Vagina (tissue), 2 donors: Measurements from ENCODE around the gene HOOK2. TPM values are rescaled to one million over a fixed set of nuclear protein-coding genes. Genes with fewer than 3 reads are reported as not detected.
"Not testable (repeated sequence)": the region's sequence is repeated elsewhere in the genome, so short reads cannot be mapped to it uniquely, and the experiment has no call there.

Source experiments
- DNase-seq, 2 donors: peaks; one replicate each; pipeline ENCODE4 v3.0.0-alpha.2; 2017; ENCODE audit errors: extremely low spot score in 2 of 2
- H3K27ac ChIP-seq: fragments of 200-600 bp; sonication (generic); one replicate; pipeline ENCODE4 v1.5.1; 2019
- H3K27me3 ChIP-seq: fragments of 200-600 bp; sonication (generic); one replicate; pipeline ENCODE4 v1.5.1; 2019
- H3K36me3 ChIP-seq, 2 donors: fragments of 200-600 bp; sonication (generic); one replicate each; pipeline ENCODE4 v1.5.1; 2017 to 2019
- H3K4me1 ChIP-seq: fragments of 200-600 bp; sonication (generic); one replicate; pipeline ENCODE4 v1.5.1; 2019
- H3K4me3 ChIP-seq, 2 donors: fragments of 200-600 bp; sonication (generic); 1 replicate in 1 of 2; 2 replicates in 1 of 2; pipeline ENCODE4 v1.5.1; 2016 to 2019
- H3K9me3 ChIP-seq: fragments of 200-600 bp; sonication (generic); one replicate; pipeline ENCODE4 v1.5.1; 2019
- CTCF ChIP-seq, 3 experiments: fragments of 450-650 bp in 2 of 3; fragments of 200-600 bp in 1 of 3; sonication (generic) in 1 of 3; IDR thresholded peaks; one replicate each; pipeline ENCODE4 v1.5.1; 2017 to 2019; ENCODE audit warnings: antibody characterized with exemption in 3 of 3, mild to moderate bottlenecking in 2 of 3, moderate library complexity in 2 of 3
- POLR2A ChIP-seq, 2 donors: fragments of 450-650 bp; IDR thresholded peaks; one replicate each; pipeline ENCODE4 v1.6.1; 2017; ENCODE audit warnings: antibody characterized with exemption in 2 of 2, mild to moderate bottlenecking in 2 of 2, moderate library complexity in 2 of 2
- POLR2AphosphoS5 ChIP-seq, 2 donors: sonication (generic); formaldehyde crosslinking; IDR thresholded peaks; one replicate each; pipeline ENCODE4 v1.9.0; 2017; ENCODE audit warnings: antibody characterized with exemption in 2 of 2, mild to moderate bottlenecking in 2 of 2, low read depth in 1 of 2; ENCODE audit not compliant: insufficient read depth in 1 of 2
- intact Hi-C: fragments of 100-400 bp; cut with DNase I; formaldehyde crosslinking; loops from one replicate; pipeline ENCODE4 v1.15.1; 2023
- microRNA-seq: library from miRNA; unstranded; fragments of <30 nt; microRNA quantifications from one replicate; pipeline ENCODE4, GENCODE V29; 2017; ENCODE audit warnings: borderline number of aligned reads, borderline replicate concordance
- small RNA-seq: library from RNA; depleted of rRNA; stranded (forward); fragments of <200 nt; gene quantifications from one replicate; pipeline ENCODE3, GENCODE V24; 2016
- total RNA-seq: library from RNA; depleted of rRNA; stranded (reverse); fragments of >200 nt; gene quantifications from one replicate; pipeline ENCODE4 v1.2.3, GENCODE V29; 2016

The HOOK2 gene
- total RNA-seq, 1 donor from 2014 or later, result 65.6 TPM

DNA sequence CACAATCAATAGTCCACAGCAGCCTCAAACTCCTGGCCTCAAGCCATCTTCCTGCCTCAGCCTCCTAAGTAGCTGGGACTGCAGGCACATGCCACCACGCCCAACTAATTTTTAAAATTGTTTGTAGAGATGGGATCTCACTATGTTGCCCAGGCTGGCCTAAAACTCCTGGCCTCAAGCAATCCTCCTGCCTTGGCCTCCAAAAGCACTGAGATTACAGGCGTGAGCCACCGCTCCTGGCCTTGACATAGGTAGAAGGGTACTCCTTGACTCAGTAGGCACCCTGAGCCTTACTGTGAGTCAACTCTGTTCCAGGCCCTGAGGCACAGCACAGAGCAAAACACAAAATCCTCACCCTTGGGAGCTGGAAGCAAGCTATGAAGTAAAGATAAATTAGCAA lies 59.4 kb downstream of the HOOK2 start:
- no peak overlapping the region for H3K4me3 ChIP-seq
- H3K27me3 ChIP-seq, result no peaks in the 10 kb centered on the region
- DNase-seq, result no peak
- H3K9me3 ChIP-seq, result no peaks in the 10 kb centered on the region
- TF ChIP-seq POLR2A (IDR thresholded peaks at IDR 0.05), result no peak
- TF ChIP-seq CTCF (IDR thresholded peaks at IDR 0.05), result no peak
- TF ChIP-seq POLR2AphosphoS5 (IDR thresholded peaks at IDR 0.05; ENCODE audit: insufficient read depth in 1 of 2, low read depth in 1 of 2), result no peak
- H3K36me3 ChIP-seq, result peaks cover 0 to 65% of the 10 kb centered on the region in 2 donors
- intact Hi-C loops, result no loop called here
- no peak overlapping the region for H3K27ac ChIP-seq
- peaks cover 27% of the 10 kb centered on the region for H3K4me1 ChIP-seq

DNA sequence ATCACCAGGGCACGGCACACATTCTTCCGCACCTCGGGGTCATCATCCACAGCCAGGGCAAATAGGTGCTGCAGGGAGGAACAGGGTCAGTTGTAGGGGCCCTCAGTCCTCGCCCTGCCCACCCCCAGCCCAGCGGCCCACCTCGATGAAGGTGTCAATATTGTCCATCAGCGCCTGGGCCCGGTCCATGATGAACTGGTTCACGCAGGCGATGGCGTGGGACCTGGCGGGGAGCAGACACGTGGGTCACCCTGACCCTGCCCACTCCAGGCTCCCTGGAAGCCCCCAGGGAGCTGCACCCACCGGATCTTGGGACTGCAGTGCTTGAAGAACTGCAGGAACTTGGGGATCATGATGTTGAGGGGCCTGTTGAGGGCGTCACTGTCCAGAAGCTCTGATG lies 60.2 kb downstream of the HOOK2 start:
- intact Hi-C loops, result no loop called here
- no peaks in the 10 kb centered on the region for H3K27me3 ChIP-seq
- H3K4me1 ChIP-seq, result peaks cover 19% of the 10 kb centered on the region
- H3K36me3 ChIP-seq, result peaks cover 0 to 74% of the 10 kb centered on the region in 2 donors
- no peak for DNase-seq
- H3K4me3 ChIP-seq, result no peak overlapping the region
- H3K27ac ChIP-seq, result no peak overlapping the region
- TF ChIP-seq POLR2AphosphoS5 (IDR thresholded peaks at IDR 0.05; ENCODE audit: insufficient read depth in 1 of 2, low read depth in 1 of 2) (no peak), POLR2A (IDR thresholded peaks at IDR 0.05) (no peak), CTCF (IDR thresholded peaks at IDR 0.05) (no peak)
- H3K9me3 ChIP-seq, result no peaks in the 10 kb centered on the region

GRCh38 chr19:12713304-12713703 lies 62.0 kb downstream of the HOOK2 start:
- H3K4me1 ChIP-seq, H3K27me3 ChIP-seq, H3K4me3 ChIP-seq, DNase-seq, H3K27ac ChIP-seq, intact Hi-C loops, H3K9me3 ChIP-seq: not testable (repeated sequence)
- H3K36me3 ChIP-seq, result peaks cover 0 to 82% of the 10 kb centered on the region in 2 donors

Small RNA genes within 50 kb of the gene (microRNA-seq; reads per million reads assigned to microRNA genes)
- gene MIR5684, result not detected

Small RNA genes within 50 kb of the gene (small RNA-seq; reads per million reads assigned to genes)
- not detected for gene MIR5684

Other genes with a start within 250 kb of the HOOK2 start
- gene ZNF564, start 224.1 kb downstream of the HOOK2 start, total RNA-seq, result 12.0 TPM
- 4.9 TPM for gene ZNF490, start 164.7 kb downstream of the HOOK2 start, total RNA-seq
- gene ZNF791, start 164.6 kb downstream of the HOOK2 start, total RNA-seq, result 17.9 TPM
- gene MAN2B1, start 108.8 kb downstream of the HOOK2 start, total RNA-seq, result 49.1 TPM
- 8.3 TPM for gene WDR83, start 108.7 kb downstream of the HOOK2 start, total RNA-seq
- gene DHPS, start 93.7 kb downstream of the HOOK2 start, total RNA-seq, result 119 TPM
- not detected for gene GNG14, start 87.6 kb downstream of the HOOK2 start, total RNA-seq
- 5.6 TPM for gene FBXW9, start 78.9 kb downstream of the HOOK2 start, total RNA-seq
- gene TNPO2, start 51.6 kb downstream of the HOOK2 start, total RNA-seq, result 85.7 TPM
- gene TRIR, start 40.9 kb downstream of the HOOK2 start, total RNA-seq, result 227 TPM
- 59.9 TPM for gene GET3, start 38.1 kb downstream of the HOOK2 start, total RNA-seq
- 1.2 TPM for gene BEST2, start 23.8 kb downstream of the HOOK2 start, total RNA-seq
- 1,161 TPM for gene JUNB, start 15.9 kb upstream of the HOOK2 start, total RNA-seq
- 190 TPM for gene PRDX2, start 26.2 kb upstream of the HOOK2 start, total RNA-seq
- not detected for gene THSD8, start 26.5 kb upstream of the HOOK2 start, total RNA-seq
- 10.8 TPM for gene RNASEH2A, start 31.0 kb upstream of the HOOK2 start, total RNA-seq
- gene RTBDN, start 59.0 kb upstream of the HOOK2 start, total RNA-seq, result 8.8 TPM
- gene MAST1, start 63.0 kb upstream of the HOOK2 start, total RNA-seq, result 1.2 TPM
- 23.6 TPM for gene DNASE2, start 105.9 kb upstream of the HOOK2 start, total RNA-seq
- not detected for gene KLF1, start 111.6 kb upstream of the HOOK2 start, total RNA-seq
- 23.6 TPM for gene GCDH, start 115.6 kb upstream of the HOOK2 start, total RNA-seq
- gene SYCE2, start 143.7 kb upstream of the HOOK2 start, total RNA-seq, result not detected
- 44.2 TPM for gene FARSA, start 158.2 kb upstream of the HOOK2 start, total RNA-seq
- gene CALR, start 163.1 kb upstream of the HOOK2 start, total RNA-seq, result 303 TPM
- 85.9 TPM for gene RAD23A, start 170.3 kb upstream of the HOOK2 start, total RNA-seq
- 80.3 TPM for gene GADD45GIP1, start 181.7 kb upstream of the HOOK2 start, total RNA-seq
- not detected for gene DAND5, start 194.0 kb upstream of the HOOK2 start, total RNA-seq
- gene NFIX, start 219.9 kb upstream of the HOOK2 start, total RNA-seq, result 81.8 TPM